Raji (cell line): ENCODE results near the gene UBA52.

Experiments used
- POLR2A ChIP-seq: IDR thresholded peaks from 2 replicates; pipeline ENCODE4 v1.6.1; 2011; ENCODE audit warnings: low read depth, low read length, control low read depth; ENCODE audit not compliant: insufficient read depth

Gene UBA52

DNA sequence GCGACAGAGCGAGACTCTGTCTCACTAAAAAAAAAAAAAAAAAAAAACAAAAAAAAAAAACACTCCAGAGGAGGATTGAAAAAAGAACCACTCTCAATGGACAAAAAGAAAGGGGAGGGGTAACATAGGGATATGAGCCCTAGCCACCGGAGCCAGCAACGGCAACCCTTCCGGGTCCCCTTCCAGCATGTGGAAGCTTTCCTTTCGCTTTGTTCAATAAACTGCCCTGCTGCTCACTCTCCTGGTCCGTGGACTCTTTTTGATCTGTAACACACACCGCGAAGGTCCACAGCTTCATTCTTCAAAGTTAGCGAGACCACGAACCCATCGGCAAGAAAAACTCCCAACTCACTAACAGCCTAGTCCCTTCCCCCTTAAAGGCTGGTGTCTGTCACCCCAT, 15.9 kb downstream of the UBA52 start:
- no peak for TF ChIP-seq POLR2A

DNA sequence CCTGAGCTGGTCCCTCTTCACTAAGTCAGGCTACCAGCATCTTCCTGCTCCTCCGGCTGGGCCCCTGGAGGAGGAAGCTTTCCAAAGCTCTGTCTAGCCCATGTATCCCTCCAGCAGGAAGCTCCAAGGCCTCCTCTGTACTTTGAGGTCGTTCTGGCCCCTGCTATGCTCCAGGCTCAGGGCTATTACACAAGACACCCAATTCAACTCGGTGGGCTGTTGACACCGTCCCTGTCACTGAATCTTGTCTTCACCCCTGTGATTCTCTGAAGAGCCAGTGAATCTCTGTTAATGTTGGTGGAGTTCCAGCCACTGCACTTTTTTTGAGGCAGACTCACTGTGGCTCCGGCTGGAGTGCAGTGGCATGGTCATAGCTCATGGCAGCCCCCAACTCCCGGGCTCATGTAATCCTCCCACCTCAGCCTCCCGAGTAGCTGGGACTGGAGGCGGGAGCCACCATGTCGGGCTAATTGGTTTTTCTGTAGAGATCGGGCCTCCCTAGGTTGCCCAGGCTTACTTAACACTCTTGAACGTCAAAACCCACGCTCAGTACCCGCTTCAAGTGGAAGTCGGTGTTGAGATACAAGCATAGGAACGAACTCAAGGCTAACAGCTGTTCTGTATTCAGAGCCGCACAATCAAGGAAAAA, 16.4 kb downstream of the UBA52 start:
- no peak for TF ChIP-seq POLR2A

GRCh38 chr19:18588611-18589379, 17.1 kb downstream of the UBA52 start, which contains the start of gene REX1BD:
Gene REX1BD (plus strand): TSS chr19:18588798. CDS start chr19:18588802, 4 bp downstream.
- peak; percentile 95 for TF ChIP-seq POLR2A

- no peak for TF ChIP-seq POLR2A
Measured at GRCh38 chr19:18589380-18590272, 18.0 kb downstream of the UBA52 start.

DNA sequence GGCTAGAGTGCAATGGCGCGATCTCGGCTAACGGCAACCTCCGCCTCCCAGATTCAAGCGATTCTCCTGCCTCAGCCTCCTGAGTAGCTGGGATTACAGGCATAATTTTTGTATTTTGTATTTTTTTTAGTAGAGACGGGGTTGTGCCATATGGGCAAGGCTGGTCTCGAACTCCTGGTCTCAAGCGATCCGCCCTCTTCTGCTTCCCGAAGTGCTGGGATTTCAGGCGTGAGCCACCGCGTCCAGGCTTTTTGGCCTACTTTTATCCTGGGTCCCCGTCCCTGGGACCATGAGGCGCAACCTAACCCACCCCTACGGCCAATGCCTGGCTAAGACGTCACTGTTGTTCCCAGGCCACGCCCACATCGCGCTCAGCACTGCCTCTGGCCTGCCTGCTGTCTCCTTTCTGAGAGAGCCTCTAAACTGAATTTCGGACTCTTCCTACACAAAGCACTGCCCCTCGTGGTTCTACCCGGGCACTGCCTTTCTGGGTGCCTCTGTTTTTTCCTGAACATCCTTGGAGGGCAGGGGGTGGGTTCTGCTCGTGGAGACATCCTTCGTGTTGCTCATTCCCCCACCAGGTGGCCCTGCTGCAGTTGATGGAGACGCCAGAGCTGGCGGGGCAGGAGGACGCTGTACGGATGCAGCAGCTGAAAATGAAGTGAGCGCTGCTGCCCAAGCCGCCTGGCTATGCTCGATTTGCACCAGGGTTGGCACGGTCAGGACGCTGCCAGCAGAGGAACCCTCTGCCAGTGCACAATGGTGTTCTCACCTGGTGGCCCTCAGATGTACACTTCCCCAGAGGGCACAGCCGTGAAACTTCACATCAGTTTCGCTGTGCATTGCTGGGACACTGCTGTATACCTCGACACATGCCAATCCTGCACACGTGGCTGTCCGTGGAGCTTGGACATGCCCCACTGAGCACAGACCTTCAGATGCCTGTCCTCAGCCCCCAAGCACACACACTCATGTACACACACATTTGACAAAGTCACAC, 18.9 kb downstream of the UBA52 start:
- TF ChIP-seq POLR2A, result no peak

GRCh38 chr19:18591735-18592385, 20.2 kb downstream of the UBA52 start:
- TF ChIP-seq POLR2A, result no peak

DNA sequence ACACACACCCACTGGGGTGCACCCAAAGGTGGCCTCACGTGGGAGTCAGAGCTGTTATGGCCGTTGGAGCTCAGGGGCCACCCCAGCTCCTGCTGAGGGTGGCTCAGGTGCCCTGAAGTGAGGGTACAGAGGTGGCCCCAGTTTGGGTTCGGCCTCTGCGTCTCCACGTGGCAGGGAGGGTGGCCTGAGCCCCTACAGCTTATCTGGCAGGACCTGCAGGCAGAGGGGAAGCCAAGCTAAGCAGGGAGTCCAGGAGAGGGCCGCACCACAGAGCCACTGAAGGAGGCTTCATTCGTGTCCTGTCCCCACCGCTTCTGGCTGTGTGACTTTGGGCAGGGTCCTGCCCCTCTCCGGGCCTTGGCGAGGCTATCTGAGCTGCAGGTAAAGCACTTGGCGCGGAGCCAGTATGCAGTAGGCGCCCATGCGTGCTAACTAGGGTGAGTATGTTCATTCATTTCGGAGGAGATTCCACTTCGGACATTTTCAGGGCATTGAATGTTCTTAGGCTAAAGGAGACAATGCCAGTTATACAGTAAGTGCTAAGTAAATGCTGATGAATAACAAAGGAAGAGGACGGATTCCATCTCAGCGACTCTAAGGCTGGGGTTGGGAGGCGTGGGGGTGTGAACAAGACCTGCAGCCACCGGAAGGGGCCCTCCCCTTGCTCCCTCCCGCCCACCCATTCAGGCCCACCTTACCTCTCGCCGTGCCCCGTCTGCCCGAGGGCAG, 21.9 kb downstream of the UBA52 start:
- no peak for TF ChIP-seq POLR2A

DNA sequence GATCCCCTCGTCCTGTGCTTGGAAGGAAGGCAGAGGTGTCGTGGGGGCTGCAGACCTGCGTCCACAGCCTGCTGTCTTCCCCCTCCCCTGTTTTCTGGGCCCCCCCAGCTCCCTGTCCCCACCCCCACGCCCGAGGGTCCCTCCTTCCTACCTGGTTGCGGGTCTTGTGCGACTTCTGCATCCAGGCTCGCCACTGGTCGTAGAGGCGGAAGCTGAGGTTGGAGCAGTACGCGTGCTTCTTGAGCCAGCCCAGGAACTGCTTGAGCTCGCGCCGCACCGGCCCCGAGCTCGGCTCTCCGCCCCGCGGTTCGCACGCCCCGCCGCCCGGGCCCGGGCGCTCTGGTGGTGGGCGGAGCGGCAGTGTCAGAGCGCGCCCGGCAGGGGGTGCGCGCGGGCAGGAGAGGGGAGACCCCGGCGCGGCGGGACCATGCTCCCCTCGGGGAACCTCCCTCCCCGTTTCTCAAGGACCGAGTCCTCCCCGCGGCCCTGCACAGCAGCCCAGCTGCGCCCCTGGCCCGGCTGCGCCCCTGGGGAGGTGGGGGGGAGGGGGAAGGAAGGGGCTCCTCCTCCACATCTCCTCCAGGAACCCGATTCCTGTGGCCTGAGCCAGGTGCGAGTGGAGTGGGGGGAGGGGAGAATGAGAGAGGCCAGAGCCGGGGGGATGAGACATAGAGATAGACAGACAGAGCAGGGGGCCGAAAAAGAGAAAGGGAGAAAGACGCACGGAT, 22.6 kb downstream of the UBA52 start:
- TF ChIP-seq POLR2A, result peak; percentile 61

DNA sequence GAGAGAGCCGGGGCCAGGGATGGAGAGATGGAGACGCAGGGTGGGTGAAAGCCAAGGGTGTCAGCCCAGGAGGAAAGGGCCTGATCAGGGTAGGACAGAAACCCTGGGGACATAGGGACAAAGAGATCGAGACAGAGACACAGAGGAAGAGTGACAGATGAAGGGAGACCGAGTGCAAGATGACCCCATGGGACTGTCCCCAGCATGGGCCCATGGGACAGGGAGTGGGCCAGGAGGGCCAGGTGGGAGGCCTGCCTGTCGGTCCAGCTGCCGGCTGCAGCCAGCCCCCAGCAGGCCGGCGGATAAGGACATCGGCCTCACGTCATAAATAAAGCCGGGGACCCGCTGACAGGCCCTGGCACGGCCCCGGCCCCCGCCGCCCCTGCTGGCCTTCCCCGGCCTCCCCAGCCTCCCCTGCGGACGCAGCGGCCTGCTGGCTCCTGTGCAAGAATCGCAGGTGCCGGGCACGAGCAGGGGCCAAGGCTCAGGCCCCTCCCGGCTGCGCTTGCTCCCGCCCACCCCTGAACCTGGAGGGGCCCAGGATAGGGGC, 23.2 kb downstream of the UBA52 start:
- TF ChIP-seq POLR2A, result no peak; the same call in 1 of the 2 replicates

- TF ChIP-seq POLR2A, result no peak
Measured at GRCh38 chr19:18595475-18595874, 23.8 kb downstream of the UBA52 start.

GRCh38 chr19:18596752-18597157, 25.1 kb downstream of the UBA52 start:
- no peak for TF ChIP-seq POLR2A
